Sigmoid colon (tissue), 4 donors: Measurements from ENCODE around the gene GPN2.

Experiments used
- EP300 ChIP-seq, 4 donors: sonication (generic); formaldehyde crosslinking; IDR thresholded peaks; one replicate each; pipeline ENCODE4 v1.6.1; 2017; ENCODE audit warnings: antibody characterized with exemption in 4 of 4
- POLR2A ChIP-seq, 2 donors: fragments of 450-650 bp; IDR thresholded peaks; one replicate each; pipeline ENCODE4 v1.6.1; 2016; ENCODE audit warnings: antibody characterized with exemption in 2 of 2, mild to moderate bottlenecking in 2 of 2, moderate library complexity in 2 of 2

GRCh38 chr1:26851106-26851684, 38.9 kb downstream of the GPN2 start:
- TF ChIP-seq POLR2A (IDR thresholded peaks at IDR 0.05): no peak
- no peak for TF ChIP-seq EP300 (IDR thresholded peaks at IDR 0.05)
